IMR-90 (cell line): ENCODE results near the gene GJA8. TPM values are rescaled to one million over a fixed set of nuclear protein-coding genes. Genes with fewer than 3 reads are reported as not detected.

ENCODE experiments used
- polyA plus RNA-seq, 3 experiments: library from polyadenylated mRNA; depleted of rRNA; stranded (reverse); fragments of >200 nt; gene quantifications; 2 replicates each; pipeline ENCODE4 v1.2.3, GENCODE V29; 2012; ENCODE audit warnings: low replicate concordance in 1 of 3
- total RNA-seq: library from RNA; depleted of rRNA; stranded (reverse); fragments of >200 nt; gene quantifications from 2 replicates; pipeline ENCODE4 v1.2.3, GENCODE V29; 2012; rRNA removed

The GJA8 gene
- total and polyA plus RNA-seq, 2 of the 4 experiments (the other 2 are of a cell fraction) = not detected

Other genes starting within 250 kb of the GJA8 start
- 2.5 and 3.6 TPM in 2 replicates for gene ACP6, start 232.3 kb upstream of the GJA8 start, total RNA-seq
- gene ACP6, start 232.3 kb upstream of the GJA8 start, polyA plus RNA-seq (2012; rRNA removed) = 8.2 and 8.8 TPM in 2 replicates
- gene GJA5, start 142.2 kb upstream of the GJA8 start, total RNA-seq = not detected in 2 replicates
- 0.07 TPM in 1 of 2 replicates, not detected in the other for gene GJA5, start 142.2 kb upstream of the GJA8 start, polyA plus RNA-seq (2012; rRNA removed)
- 13.1 and 17.5 TPM in 2 replicates for gene GPR89B, start 25.6 kb downstream of the GJA8 start, total RNA-seq
- gene GPR89B, start 25.6 kb downstream of the GJA8 start, polyA plus RNA-seq (2012; rRNA removed) = 7.1 and 9.4 TPM in 2 replicates
- gene NBPF11, start 249.5 kb downstream of the GJA8 start, total RNA-seq = 2.7 and 2.8 TPM in 2 replicates
- 5.6 and 6.5 TPM in 2 replicates for gene NBPF11, start 249.5 kb downstream of the GJA8 start, polyA plus RNA-seq (2012; rRNA removed)